IPS-NIHi7 (cell line): ENCODE measurements around the gene EBP.
A peak's percentile ranks its signal among the peaks of the same experiment; 100 is the strongest.
"Not testable (repeated sequence)": the region's sequence is repeated elsewhere in the genome, so short reads cannot be mapped to it uniquely, and the experiment has no call there.

Source experiments
- DNase-seq: peaks from one replicate; pipeline ENCODE4 v3.0.0; 2012; ENCODE audit warnings: mixed read lengths; ENCODE audit errors: extremely low spot score

Gene EBP

GRCh38 chrX:48523682-48524081, 2.1 kb downstream of the EBP start:
- no peak for DNase-seq

DNA sequence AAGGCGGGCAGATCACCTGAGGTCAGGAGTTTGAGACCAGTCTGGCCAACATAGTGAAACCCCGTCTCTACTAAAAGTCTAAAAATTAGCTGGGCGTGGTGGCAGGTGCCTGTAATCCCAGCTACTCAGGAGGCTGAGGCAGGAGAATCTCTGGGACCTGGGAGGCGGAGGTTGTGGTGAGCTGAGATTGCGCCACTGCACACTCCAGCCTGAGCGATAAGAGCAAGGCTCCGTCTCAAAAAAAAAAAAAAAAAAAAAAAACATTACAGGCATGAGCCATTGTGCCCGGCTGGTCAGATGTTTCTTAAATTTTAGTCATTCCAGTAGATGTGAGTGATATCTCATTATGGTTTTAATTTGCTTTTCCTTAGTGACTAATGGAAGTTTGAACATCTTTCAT, 4.2 kb downstream of the EBP start:
- DNase-seq: not testable (repeated sequence)

GRCh38 chrX:48530736-48531135, 9.1 kb downstream of the EBP start:
- DNase-seq: no peak

- no peak for DNase-seq
Measured at GRCh38 chrX:48531358-48531959, 9.9 kb downstream of the EBP start.

DNA sequence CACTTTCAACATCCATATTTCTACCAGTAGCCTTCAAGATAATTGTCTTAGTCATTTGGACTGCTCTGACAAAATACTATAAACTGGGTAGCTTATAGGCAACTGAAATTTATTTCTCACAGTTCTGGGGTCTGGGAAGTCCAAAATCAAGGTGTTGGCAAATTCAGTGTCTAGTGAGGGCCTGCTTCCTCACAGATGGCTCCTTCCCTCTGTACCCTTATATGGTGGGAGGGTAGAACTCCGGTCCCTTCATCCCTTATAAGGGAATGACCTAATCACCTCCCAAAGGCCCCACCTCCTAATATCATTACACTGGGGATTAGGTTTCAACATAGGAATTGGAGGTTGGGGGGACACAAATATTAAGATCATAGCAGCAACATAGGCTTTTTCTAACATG, 10.6 kb downstream of the EBP start:
- no peak for DNase-seq

DNA sequence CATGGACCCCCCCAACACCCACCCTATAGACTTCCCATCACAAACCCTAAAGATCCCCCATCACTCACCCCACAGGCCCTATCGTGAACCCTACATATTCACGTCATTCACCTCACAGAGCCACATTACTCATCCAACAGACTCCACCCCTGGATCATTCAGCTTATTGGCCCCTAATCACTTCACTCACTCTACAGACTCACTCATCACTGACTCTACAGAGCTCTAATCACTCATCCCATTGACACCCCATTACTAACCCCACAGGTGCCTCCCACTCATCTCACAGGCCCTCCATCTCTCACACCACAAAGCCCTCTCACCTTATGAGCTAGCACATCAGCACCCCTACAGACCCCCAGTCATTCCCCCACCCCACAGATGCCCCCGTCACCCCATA, 11.6 kb downstream of the EBP start:
- DNase-seq: no peak

GRCh38 chrX:48538641-48539344, 17.2 kb downstream of the EBP start:
- DNase-seq: no peak

GRCh38 chrX:48539345-48540027, 17.9 kb downstream of the EBP start, which contains the start of gene TBC1D25:
Gene TBC1D25 (plus strand): TSS chrX:48539714. CDS start chrX:48539798, 84 bp downstream.
- DNase-seq: peak; percentile 84

- DNase-seq: peak; percentile 67
Measured at GRCh38 chrX:48540028-48540375, 18.4 kb downstream of the EBP start.

DNA sequence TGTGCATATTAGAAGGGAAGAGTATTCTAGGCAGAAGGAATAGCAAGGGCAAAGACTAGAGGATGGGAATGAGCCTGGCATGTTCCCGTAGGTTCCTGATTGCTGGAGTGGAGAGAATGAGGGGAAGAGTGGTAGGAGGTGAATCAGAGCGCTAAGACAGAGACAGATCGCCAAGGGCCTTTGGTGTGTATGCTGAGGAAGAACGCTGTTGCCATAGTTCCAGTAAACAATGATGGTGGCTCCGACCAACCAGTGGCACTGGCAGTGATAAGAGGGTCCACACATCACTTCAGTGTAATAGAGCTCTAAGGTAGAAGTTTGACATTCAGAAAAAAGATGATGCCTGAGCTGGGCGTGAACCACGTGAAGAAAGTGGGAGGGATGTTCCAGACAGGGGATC, 18.9 kb downstream of the EBP start:
- no peak for DNase-seq

GRCh38 chrX:48541140-48541814, 19.7 kb downstream of the EBP start:
- DNase-seq: no peak

DNA sequence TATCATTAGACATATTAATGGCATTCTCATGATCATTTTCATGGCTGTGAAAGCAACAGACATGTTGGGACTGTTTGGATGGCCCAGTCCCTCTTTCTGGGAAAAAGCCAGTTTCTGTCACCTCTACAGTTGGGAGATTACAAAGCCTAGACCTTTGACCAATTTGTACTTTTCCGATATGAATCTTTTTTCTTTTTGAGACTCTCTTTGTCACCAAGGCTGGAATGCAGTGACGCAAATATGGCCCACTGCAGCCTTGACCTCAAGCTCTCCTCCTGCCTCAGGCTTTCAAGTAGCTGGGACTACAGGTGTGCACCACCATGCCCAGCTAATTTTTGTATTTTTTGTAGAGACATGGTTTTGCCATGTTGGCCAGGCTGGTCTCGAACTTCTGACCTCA, 27.3 kb downstream of the EBP start:
- DNase-seq: no peak

- DNase-seq: not testable (repeated sequence)
Measured at GRCh38 chrX:48555731-48556325, 34.2 kb downstream of the EBP start.

DNA sequence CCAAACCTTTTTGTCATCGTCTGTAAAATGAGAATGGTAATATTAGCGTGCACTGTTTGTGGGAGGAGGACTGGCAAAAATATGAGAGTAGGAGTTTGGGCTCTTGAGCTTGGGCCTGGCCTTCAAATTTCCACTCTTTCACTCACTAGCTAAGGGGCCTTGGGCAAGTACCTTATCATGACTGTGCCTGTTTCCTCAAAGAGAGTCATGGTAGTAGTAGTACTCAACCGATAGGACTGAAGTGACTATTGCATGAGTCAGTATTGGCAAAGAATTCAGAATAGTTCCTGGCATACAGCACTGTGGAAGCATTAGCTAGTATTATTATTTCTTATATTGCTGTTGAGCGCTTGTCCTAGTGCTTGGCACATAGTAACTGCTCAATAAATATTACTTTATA, 36.7 kb downstream of the EBP start:
- no peak for DNase-seq

GRCh38 chrX:48559636-48560035, 38.0 kb downstream of the EBP start:
- DNase-seq: no peak

- no peak for DNase-seq
Measured at GRCh38 chrX:48560056-48560455, 38.4 kb downstream of the EBP start.

DNA sequence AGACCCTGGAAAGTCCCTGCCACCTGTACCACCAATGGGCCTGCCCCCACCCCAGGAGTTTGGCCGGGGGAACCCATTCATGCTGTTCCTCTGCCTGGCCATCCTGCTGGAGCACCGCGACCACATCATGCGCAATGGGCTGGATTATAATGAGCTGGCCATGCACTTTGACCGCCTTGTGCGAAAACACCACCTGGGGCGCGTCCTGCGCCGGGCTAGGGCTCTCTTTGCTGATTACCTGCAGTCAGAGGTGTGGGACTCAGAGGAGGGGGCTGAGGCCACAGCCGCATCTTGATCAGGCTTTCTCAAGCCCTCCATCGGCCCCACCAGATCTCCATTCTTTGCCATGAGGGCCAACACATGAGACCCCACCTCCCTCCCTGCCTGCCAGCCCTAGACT, 39.1 kb downstream of the EBP start:
- no peak for DNase-seq

- DNase-seq: no peak
Measured at GRCh38 chrX:48569958-48570357, 48.4 kb downstream of the EBP start.

- no peak for DNase-seq
Measured at GRCh38 chrX:48573690-48574269, 52.2 kb downstream of the EBP start.

DNA sequence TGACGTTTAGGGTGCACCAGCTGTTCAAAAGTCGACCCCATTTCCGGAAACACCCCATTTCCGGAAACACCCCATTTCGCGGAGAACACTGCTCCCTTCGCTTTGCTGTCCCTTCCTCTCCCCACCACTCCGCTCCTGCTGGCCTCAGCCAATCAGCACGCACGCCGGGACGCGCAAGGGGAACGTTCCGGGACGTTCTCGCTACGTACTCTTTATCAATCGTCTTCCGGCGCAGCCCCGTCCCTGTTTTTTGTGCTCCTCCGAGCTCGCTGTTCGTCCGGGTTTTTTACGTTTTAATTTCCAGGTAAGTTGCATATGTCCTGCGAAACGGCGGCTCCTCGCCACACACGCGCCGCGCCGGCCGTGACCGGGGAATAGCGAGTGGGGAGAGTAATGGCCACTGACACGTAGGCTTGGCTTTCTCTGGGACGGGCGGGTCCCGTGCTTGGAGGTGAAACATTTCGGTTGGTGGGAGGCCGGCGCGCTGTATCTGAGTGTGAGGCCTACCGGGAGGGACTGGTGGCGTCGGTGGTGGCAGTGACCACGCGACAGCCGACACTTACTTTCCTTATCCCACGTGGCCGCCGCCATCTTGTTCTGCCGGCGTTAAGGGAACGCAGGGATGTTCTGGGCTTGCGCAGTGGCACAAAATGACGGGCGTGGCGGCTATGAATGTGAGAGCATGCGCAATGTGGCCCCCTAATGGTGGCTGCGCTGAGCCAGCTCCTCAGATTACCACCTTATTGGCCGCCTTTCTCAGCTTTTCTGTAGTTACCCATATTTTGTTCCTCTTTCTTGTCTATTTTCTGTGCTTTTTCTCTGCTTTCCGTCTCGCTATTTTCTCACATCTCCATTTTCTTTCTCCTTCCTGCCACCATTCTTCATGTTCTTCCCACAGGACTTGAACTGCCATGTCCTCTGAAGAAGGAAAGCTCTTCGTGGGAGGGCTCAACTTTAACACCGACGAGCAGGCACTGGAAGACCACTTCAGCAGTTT, 53.0 kb downstream of the EBP start, which contains the start of gene RBM3:
Gene RBM3 (plus strand): TSS at position 215 of the 997 bp plus-strand sequence. CDS start 697 bp downstream, at position 912.
- DNase-seq: peak; percentile 85
